ENCODE results near the gene EBP.

- TF ChIP-seq, protein P1, sequence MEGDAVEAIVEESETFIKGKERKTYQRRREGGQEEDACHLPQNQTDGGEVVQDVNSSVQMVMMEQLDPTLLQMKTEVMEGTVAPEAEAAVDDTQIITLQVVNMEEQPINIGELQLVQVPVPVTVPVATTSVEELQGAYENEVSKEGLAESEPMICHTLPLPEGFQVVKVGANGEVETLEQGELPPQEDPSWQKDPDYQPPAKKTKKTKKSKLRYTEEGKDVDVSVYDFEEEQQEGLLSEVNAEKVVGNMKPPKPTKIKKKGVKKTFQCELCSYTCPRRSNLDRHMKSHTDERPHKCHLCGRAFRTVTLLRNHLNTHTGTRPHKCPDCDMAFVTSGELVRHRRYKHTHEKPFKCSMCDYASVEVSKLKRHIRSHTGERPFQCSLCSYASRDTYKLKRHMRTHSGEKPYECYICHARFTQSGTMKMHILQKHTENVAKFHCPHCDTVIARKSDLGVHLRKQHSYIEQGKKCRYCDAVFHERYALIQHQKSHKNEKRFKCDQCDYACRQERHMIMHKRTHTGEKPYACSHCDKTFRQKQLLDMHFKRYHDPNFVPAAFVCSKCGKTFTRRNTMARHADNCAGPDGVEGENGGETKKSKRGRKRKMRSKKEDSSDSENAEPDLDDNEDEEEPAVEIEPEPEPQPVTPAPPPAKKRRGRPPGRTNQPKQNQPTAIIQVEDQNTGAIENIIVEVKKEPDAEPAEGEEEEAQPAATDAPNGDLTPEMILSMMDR (IDR thresholded peaks at IDR 0.05; ENCODE audit: insufficient read depth, low read depth, low read length): peak; percentile 9
- no peak for TF ChIP-seq EZH2 (IDR thresholded peaks at IDR 0.05; ENCODE audit: insufficient read depth, low read length)
Measured at GRCh38 chrX:48574270-48575266, 53.0 kb downstream of the EBP start, which contains the start of gene RBM3.
